Measurements from ENCODE around the gene CCDC178. TPM values are rescaled to one million over a fixed set of nuclear protein-coding genes. Genes with fewer than 3 reads are reported as not detected.

The CCDC178 gene
- total and polyA plus RNA-seq, 2 experiments from 2014 or later, result 1.3 TPM; not detected in 1

GRCh38 chr18:33052886-33053285 is 387.6 kb downstream of the CCDC178 start:
- Histone ChIP-seq H3K27me3 (no peaks in the 10 kb centered on the region), H3K4me3 (no peak overlapping the region), H3K9me2 (replicated peaks; ENCODE audit: insufficient read depth) (no peaks in the 10 kb centered on the region), H3K36me3 (replicated peaks; ENCODE audit: insufficient read depth, low read depth) (no peaks in the 10 kb centered on the region), H3K4me2 (no peak overlapping the region), H4K20me1 (ENCODE audit: insufficient read depth, poor library complexity, severe bottlenecking) (no peaks in the 10 kb centered on the region), H3K27ac (no peak overlapping the region), H3K79me2 (no peaks in the 10 kb centered on the region), H2AFZ (no peak overlapping the region), H3K4me1 (ENCODE audit: insufficient read depth) (no peaks in the 10 kb centered on the region), H3K9me3 (ENCODE audit: low read depth) (no peaks in the 10 kb centered on the region)
- TF ChIP-seq EZH2phosphoT487 (IDR thresholded peaks at IDR 0.05; ENCODE audit: low read depth, severe bottlenecking, unreplicated experiment) (no peak), CTCF (IDR thresholded peaks at IDR 0.05; ENCODE audit: poor library complexity) (no peak), EZH2 (IDR thresholded peaks at IDR 0.05; ENCODE audit: borderline replicate concordance) (no peak)
- WGBS (ENCODE audit: low lambda C conversion rate, missing lambda C conversion rate), result 76% methylated on average over 2 of the region's 2 CpGs
- no peak for DNase-seq (ENCODE audit: low spot score)

GRCh38 chr18:33051407-33051806 is 389.1 kb downstream of the CCDC178 start:
- 66% methylated on average over 5 of the region's 5 CpGs for WGBS (ENCODE audit: low lambda C conversion rate, missing lambda C conversion rate)
- H3K4me3 ChIP-seq, result no peak overlapping the region
- H3K4me2 ChIP-seq, result no peak overlapping the region
- no peaks in the 10 kb centered on the region for H3K79me2 ChIP-seq
- H2AFZ ChIP-seq, result no peak overlapping the region
- no peaks in the 10 kb centered on the region for H3K9me2 ChIP-seq (replicated peaks; ENCODE audit: insufficient read depth)
- no peak overlapping the region for H3K27ac ChIP-seq
- H3K4me1 ChIP-seq (ENCODE audit: insufficient read depth), result no peaks in the 10 kb centered on the region
- H4K20me1 ChIP-seq (ENCODE audit: insufficient read depth, poor library complexity, severe bottlenecking), result no peaks in the 10 kb centered on the region
- no peaks in the 10 kb centered on the region for H3K27me3 ChIP-seq
- peak; percentile 8 for DNase-seq (ENCODE audit: low spot score)
- no peaks in the 10 kb centered on the region for H3K9me3 ChIP-seq (ENCODE audit: low read depth)
- TF ChIP-seq EZH2 (IDR thresholded peaks at IDR 0.05; ENCODE audit: borderline replicate concordance) (no peak), EZH2phosphoT487 (IDR thresholded peaks at IDR 0.05; ENCODE audit: low read depth, severe bottlenecking, unreplicated experiment) (no peak), CTCF (IDR thresholded peaks at IDR 0.05; ENCODE audit: poor library complexity) (no peak)
- no peaks in the 10 kb centered on the region for H3K36me3 ChIP-seq (replicated peaks; ENCODE audit: insufficient read depth, low read depth)

- no peaks in the 10 kb centered on the region for H3K4me1 ChIP-seq (ENCODE audit: insufficient read depth)
- H3K27ac ChIP-seq, result no peak overlapping the region
- no peaks in the 10 kb centered on the region for H3K27me3 ChIP-seq
- no peaks in the 10 kb centered on the region for H3K9me3 ChIP-seq (ENCODE audit: low read depth)
- DNase-seq (ENCODE audit: low spot score), result no peak
- no peak overlapping the region for H3K4me2 ChIP-seq
- H4K20me1 ChIP-seq (ENCODE audit: insufficient read depth, poor library complexity, severe bottlenecking), result no peaks in the 10 kb centered on the region
- H3K9me2 ChIP-seq (replicated peaks; ENCODE audit: insufficient read depth), result no peaks in the 10 kb centered on the region
- H2AFZ ChIP-seq, result no peak overlapping the region
- H3K36me3 ChIP-seq (replicated peaks; ENCODE audit: insufficient read depth, low read depth), result no peaks in the 10 kb centered on the region
- no peak overlapping the region for H3K4me3 ChIP-seq
- H3K79me2 ChIP-seq, result no peaks in the 10 kb centered on the region
- TF ChIP-seq EZH2 (IDR thresholded peaks at IDR 0.05; ENCODE audit: borderline replicate concordance) (no peak), CTCF (IDR thresholded peaks at IDR 0.05; ENCODE audit: poor library complexity) (no peak), EZH2phosphoT487 (IDR thresholded peaks at IDR 0.05; ENCODE audit: low read depth, severe bottlenecking, unreplicated experiment) (no peak)
Observed at GRCh38 chr18:33040213-33040612, 400.3 kb downstream of the CCDC178 start.

- Histone ChIP-seq H2AFZ (no peak overlapping the region), H3K4me2 (no peak overlapping the region), H3K79me2 (no peaks in the 10 kb centered on the region), H3K27ac (no peak overlapping the region), H3K4me3 (no peak overlapping the region), H4K20me1 (ENCODE audit: insufficient read depth, poor library complexity, severe bottlenecking) (no peaks in the 10 kb centered on the region), H3K4me1 (ENCODE audit: insufficient read depth) (peaks cover 9% of the 10 kb centered on the region), H3K9me3 (ENCODE audit: low read depth) (no peaks in the 10 kb centered on the region), H3K27me3 (no peaks in the 10 kb centered on the region), H3K36me3 (replicated peaks; ENCODE audit: insufficient read depth, low read depth) (no peaks in the 10 kb centered on the region), H3K9me2 (replicated peaks; ENCODE audit: insufficient read depth) (no peaks in the 10 kb centered on the region)
- DNase-seq (ENCODE audit: low spot score), result no peak
- TF ChIP-seq EZH2phosphoT487 (IDR thresholded peaks at IDR 0.05; ENCODE audit: low read depth, severe bottlenecking, unreplicated experiment), result no peak
- no peak for TF ChIP-seq EZH2 (IDR thresholded peaks at IDR 0.05; ENCODE audit: borderline replicate concordance)
- TF ChIP-seq CTCF (IDR thresholded peaks at IDR 0.05; ENCODE audit: poor library complexity), result no peak
Observed at GRCh38 chr18:33034945-33035344, 405.6 kb downstream of the CCDC178 start.
